ENCODE measurements around the gene ROBO1.

Gene ROBO1

DNA sequence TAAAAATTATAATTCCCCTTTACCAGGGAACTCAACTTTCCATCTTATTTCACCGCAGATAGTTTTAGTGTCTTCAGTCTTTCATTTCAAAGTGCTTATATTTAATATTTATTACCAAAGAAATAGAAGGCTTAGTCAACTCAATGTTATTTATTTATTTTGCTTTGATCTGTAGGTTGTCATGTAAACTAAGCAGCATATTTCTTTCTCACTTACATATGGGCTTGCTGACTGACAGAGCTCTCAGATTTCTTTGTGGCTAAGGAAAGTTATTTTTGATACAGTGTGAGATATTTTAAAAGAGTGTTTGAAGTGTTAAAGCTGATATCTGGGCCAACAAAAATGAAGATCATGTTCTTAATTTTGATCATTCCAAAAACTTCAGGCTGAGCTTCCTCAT lies 331.4 kb downstream of the ROBO1 start:
- no peak for DNase-seq

DNA sequence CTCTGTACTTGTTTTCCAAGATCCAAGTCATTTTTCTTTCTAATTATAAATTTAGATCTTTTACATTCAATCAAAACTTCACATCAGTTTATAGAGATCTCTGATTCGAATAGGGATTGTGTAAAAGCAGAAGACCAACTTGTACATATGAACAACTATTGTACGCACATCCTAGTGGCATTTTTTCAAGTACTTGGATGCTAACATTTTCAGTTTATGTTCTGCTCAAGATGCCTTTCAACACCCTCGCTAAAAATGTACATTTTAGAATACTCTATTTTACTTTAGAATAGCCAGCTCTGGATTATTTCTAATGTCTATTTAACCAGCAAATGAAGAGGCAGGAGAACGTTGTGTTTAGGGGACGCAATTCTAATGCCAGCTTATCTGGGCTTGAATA lies 340.7 kb downstream of the ROBO1 start:
- no peak for DNase-seq

DNA sequence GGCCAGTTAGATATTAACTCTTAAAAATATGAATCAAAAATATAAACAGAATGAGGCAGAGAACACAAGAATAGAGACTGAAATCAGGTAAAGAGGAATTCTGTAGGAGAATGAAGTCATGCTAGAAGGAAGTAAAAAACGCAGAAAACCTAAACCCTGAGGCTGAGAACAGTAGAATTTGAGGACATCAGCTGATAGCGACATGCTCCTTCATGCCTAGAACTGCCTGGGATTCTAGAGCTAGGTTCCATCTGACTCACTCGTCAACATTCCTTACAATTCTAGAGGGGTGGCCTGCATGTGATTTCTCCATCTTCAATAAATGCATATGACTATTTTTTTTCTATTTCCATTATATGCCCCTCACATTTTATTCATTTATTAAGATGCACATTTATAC lies 343.0 kb downstream of the ROBO1 start:
- no peak for DNase-seq

DNA sequence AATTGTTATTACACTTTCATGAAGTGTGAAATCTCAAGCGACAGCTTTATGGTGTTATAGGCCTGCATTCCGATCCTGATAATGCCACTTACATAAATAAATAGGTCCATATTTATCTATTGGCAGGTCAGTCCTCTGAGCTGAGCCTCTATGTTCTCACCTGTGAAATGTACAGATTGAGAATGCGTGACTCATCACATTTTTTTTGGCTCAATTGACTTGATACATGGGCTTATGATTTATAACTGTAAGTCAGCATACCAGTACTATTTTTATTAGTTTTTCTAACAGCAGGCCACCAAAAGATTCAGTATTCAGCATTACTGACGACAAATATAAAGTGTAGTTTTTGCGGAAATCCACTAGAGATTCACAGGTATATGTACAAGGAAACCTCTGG lies 344.4 kb downstream of the ROBO1 start:
- no peak for DNase-seq

DNA sequence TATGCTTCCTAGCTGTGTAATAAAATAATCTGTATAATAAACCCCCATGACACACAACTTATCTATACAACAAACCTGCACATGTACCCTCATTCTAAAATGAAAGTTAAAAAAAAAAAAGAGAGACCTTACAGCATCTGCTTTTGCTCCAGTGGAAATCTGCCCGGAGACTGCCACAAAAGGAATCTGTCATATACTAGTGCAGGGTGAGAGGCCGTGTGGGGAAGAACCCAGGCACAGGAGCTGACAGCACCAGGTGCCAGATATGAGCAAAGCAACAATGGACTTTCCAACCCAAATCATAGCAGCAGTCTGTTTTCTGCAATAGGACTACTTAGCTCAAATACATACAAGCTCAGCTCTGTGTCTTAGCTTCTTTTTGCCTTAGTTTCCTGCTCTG lies 346.5 kb downstream of the ROBO1 start:
- no peak for DNase-seq

DNA sequence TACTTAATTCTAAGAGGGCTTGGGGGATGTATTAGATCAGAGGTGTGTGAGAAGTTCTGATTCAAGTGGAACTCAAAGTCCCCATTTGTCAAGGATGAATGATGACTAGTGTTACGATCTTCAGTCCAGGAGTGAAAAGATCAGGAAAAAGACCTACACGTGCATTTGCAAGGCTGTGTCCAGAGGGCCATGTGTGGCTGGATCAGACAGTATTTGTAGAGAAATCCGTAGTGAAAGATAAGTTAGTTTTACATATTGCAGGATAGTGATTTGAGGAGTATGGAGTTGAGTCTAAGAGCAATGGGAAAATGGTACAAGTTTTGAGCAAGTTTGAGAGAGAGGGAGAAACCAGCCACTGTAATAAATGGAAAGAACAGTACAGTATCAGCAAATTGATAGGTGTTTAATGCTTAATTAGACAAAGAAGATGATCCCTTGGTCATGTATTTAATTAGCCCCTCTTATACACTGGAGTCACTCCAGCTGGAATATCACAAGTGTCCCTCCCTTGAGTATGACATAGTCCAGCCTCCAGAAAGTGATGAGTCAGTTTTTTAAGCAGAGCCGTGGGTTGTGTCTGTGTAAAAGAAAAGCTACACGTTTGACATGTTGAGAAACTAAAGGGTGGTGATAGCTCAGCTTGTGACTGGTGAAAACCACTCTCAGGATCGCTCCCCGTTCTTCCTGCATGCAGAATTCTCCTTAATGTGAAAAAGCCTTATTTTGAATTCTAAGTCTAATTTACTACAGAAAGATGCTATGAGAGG lies 348.8 kb downstream of the ROBO1 start:
- DNase-seq: no peak

DNA sequence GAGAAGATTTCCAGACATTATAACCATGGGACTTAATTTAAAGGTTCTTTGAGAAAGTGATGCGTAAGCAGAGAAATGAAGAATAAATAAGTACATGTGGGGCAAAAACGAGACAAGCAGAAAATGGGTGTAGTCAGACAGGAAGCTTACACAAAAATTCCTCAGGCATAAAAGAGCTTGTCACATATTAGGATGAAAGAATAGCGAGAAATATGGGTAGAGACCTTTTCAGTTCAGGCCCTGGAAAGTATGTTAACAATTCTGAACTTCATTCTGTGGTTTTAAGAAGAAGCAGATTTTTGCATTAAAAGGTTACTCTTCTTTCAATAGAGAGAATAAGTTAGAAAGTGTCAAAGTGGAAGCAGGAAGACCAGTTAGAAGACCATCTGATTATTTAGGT lies 352.4 kb downstream of the ROBO1 start:
- no peak for DNase-seq

DNA sequence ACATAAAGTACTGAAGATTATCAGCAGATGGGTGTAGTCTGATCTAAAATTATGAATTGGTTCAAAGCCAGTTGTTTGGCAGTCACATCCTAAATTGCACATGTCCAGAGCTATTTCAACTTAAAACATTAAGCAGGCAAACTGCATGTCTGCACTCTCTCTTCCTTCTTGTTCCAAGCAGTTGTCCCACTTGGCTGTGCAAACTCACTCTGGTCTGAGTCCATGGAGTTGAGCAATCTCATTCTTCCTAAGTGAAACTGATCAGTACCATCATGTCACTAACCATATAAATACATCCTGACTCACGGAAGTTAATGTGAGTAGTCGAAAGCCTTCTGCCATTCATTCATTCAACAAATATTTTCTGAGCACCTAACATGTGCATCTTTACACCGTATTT lies 353.0 kb downstream of the ROBO1 start:
- DNase-seq: no peak

DNA sequence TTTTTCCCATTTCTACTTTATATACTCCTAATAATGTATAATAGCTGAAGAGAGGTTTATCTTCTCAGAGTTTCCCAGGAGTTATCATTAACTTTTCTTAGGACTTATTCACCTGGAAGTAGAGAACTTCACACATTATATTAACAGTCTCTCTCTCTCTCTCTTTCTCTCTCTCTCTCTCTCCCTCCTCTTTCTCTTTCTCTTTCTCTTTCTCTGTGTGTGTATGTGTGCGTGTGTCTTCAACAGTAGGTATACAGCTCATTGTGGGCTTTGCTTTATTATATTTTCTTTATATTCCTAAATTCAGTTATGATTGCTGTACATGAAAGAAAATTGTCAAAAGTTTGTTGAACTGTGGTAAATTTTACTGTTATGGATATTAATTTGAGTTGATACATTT lies 353.8 kb downstream of the ROBO1 start:
- DNase-seq: no peak

DNA sequence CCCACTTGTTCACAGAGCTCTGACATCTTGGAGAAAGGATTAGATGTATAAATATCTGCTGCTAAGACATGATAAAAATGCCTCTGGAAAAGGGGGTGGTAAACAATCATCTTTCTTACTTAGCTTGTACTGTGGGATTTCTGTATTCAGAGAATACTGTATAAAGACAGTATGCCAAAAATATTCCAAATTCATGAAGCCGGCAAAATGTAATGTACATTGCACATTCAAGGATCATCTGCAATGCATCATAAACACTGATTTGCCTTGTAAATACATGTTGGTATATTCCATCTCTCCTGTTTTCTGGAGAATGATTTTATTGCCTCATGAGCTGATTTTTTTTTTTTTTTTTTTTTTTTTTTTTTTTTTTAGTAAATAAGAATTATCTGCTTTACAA lies 355.3 kb downstream of the ROBO1 start:
- DNase-seq: no peak

DNA sequence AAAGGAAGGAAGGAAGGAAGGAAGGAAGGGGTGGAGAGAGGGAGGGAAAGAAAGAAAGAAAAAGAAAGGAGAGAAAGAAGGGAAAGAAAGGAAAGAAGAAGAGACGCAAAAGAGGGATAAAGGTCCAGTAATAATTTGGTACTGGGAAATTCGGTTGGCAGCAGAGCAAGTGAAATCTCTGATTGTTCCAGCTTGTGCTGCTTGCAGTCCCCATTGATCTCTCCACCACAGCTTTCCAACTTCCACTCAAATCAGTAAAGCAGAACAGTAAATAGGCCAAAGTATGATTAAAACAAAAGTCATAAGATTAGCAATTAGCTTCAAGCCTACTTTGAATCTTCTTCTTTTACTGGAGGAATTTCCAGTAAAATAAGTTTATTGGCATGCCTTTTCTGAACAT lies 357.2 kb downstream of the ROBO1 start:
- no peak for DNase-seq

DNA sequence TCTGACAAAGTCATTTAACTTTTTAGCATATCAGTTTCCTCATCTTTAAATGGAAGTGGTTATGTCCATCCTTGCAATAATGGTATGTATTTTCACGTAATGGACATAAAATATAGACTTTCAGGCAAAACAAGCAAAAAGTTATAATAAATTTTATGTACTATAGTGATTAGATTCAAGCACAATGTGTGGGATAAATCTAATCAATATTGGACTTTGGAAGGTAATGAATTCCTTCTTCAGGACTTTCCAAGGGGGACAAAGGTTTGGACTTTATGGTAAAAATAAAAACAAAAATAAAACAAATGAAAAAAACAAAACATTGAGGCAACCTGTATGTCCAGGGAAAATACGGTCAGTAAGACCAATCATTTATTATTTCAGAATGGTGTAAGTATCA lies 357.7 kb downstream of the ROBO1 start:
- no peak for DNase-seq

DNA sequence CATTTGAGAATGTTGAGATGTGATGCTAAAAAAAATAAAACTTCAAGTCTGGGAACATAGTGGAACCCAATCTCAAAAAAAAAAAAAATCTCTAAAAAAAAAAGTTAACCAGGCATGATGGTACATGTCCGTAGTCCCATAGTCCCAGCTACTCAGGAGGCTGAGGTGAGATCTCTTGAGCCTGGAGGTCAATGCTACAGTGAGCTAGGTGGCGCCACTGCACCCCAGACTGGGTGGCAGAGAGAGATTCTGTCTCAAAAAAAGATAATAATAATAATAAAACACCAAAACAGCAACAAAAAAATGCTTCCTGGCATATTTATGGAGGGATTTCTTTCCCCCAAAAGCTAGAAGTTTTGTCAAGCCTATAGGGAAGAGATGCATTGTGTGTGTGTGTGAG lies 361.6 kb downstream of the ROBO1 start:
- no peak for DNase-seq

DNA sequence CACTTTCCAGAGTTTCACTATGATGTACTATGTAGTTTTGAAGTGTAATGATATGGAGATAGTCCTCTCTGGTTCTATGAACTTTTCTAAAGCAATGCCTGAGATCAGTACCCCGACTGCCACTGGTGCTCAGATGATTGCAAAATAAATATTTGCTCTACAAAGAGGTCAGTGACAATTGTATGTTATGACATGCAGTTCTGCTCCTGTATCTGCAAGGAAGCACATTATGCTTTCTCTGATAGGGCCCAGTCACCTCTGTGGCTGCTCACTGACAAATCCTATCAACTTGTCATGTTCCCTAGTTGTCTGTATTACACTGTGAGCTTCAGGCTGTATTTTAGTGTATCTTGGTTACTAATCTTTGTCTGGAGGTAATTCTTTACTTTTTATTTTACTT lies 362.6 kb downstream of the ROBO1 start:
- DNase-seq: no peak

DNA sequence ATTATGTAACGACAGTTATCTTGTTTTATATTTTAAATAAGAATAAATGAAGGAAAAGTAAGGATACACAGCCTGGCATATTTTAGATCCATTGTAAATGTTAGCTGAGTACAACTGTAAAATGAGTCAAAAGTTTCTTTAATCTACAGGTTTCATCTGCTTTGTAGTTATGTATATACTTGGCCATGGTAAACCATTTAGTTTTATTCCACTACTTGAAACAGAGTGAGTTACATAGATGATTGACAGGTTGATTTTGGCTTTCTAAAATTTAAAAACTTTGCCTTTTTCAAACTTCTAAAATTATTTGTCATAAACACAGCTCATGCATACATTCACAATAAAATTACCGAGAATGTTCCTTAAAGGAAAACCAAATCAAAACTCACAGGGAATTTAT lies 371.2 kb downstream of the ROBO1 start:
- DNase-seq: no peak

DNA sequence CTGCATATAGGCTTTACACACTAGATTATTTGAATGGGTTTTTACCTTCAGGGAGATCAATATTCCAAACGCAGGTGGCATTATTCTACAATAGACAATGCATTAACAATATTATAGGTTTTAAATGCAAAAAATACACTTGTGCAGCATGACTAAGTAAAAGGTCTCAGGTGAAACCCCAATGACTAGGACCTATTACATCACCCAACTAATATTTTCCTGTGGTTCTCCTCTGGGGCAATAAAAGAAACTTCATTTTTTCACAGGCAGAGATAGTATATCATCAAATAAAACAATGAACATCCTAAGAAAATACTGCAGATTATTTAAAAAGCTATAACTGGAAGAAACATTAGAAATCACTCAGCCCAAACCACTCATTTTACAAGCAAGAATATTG lies 375.3 kb downstream of the ROBO1 start:
- DNase-seq: no peak

DNA sequence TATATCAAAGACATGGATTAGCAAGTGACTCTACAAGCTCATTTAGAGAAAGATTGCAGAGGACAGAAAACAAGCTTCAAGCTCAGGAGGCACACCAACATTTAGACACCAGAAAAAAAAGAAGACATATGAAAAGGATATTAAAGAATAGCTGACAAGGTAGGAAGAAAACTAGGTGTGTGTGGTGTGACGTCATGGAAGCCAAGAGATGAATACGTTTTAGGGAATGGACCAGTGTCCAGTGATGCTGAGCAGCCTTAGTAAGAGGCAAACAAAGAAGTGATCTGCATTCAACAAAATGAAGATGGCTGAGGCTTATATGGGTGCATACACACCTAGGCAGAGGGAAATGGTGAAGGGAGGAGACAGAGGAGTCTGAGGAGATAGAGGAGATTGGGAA lies 377.4 kb downstream of the ROBO1 start:
- DNase-seq: no peak

DNA sequence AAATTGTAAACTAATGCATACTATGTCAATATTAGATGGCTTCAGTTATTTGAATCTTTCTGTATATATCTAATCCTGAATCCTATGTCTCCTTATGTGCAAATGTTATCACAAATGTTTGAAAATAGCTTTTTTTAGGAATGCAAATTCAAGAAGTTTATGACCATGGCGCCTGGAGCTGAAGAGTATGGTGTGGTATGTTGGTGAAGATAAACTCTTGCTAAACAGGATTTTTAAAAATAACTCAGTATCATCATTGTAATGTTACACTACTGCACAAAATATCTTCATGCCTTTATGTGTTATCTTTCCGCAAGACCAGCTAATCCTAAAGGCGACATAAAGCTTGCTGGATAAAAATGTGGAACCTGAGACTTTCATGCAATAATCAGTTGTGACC lies 382.6 kb downstream of the ROBO1 start:
- DNase-seq: no peak

DNA sequence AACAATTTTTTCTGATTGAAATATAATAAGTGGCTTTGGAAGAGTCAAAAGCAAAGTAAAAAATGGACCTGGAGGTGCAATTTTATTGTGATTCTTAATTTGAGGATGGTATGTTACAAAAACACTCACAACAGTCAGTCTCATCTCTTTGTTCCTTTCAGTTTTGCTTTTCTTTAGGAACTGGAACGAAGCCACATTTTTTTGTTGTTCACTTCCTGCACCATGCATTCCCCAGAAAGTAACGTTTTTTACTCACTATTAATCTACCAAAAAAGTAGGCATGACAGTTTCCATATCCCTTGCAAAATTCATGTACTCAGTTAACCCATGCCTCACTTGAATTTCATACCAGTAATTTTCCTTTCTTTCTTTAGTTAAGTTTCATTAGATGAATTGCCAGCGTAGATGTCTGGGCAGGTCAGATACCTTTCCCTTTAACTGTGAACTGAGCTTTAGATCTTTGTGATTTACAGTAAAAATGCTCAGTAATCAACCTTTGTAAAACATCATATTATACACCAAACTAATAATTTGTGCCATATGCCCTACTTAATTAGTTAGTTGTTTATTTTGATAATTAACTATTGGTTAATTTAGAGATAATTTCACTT lies 384.3 kb downstream of the ROBO1 start:
- DNase-seq: no peak

DNA sequence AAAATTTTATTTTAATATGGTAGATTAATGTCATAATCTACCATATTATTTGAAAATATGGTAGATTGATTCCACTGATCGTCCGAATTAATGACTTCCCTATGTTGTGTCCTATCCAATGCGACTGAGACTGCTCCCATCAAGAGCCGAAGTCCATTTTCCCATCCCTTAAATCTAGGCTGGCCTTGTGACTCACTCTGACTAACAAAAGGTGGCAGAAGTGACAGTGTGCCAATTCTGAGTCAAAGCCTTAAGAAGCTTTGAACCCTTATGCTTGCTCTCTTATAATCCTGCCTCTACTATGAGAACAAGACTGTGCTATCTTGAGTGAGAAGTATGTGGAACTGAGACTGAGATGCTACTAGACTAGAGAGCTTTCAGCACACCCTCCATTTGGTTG lies 387.2 kb downstream of the ROBO1 start:
- no peak for DNase-seq

DNA sequence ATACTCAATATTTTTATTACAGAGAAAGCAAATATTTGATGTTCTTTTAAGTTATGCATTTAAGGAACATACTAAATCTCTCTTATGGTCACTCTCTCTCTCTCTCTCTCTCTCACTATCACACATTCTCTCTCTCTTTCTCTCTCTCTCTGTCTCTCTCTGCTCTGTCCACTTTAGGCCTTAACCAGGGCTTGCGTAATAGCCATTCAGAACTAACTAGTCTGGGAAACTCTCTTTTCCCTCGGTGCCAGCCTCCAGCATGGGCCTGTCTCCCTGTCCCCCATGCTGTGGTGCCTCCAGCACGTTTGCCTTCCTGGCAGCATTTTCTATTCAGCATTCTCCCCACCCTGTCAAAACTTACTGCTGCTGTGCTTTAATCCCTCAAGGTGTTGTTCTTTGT lies 389.7 kb downstream of the ROBO1 start:
- no peak for DNase-seq

DNA sequence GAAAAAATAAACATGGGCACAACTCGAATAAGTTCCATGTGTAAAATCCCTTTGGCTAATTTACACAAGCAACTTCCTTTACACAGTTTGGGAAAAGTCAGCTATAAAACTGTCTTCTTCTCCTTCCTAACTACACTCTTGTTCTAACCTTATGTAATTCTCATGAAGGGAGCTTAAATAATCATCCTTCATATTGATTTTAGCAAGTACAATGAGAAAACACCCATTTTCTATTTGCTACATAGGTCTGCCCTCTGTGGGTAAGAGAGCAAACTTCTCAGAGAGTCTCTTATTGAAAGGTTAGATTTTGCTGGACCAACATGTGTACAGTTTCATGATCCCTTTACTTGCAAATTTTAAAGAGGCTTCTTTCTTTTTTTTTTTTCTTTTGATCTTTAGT lies 398.5 kb downstream of the ROBO1 start:
- DNase-seq: no peak

DNA sequence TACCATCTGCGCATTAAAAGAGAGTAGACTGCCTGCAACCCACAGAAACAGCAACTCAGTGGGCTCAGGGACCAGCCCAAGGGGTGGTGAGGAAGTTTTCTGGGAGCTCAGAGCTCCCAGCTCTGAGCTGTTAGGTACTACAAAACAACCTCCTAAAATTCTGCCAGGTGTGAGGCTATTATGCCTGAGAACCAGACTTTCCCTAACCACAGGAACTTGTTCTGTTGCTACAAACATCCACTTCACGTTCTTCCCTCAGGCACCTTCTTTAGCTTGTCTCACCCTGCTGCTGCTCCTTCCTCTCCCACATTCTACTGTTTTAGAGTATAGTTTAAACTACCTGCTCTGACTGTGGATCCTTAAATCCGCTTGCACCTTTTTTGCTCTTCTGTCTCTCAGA lies 399.4 kb downstream of the ROBO1 start:
- DNase-seq: no peak

DNA sequence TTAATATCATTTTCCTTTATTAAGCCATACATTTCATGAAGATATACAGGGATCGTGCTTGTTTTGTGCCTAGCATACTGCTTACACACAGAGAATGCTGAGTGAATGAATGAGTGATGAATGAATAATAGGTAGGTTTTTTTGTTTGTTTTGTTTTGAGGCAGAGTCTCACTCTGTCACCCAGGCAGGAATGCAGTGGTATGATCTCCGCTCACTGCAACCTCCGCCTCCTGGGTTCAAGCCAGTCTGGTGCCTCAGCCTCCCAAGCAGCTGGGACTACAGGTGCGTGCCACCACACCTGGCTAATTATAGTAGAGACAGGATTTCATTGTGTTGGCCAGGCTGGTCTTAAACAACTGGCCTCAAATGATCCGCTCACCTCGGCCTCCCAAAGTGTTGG lies 400.0 kb downstream of the ROBO1 start:
- DNase-seq: no peak

DNA sequence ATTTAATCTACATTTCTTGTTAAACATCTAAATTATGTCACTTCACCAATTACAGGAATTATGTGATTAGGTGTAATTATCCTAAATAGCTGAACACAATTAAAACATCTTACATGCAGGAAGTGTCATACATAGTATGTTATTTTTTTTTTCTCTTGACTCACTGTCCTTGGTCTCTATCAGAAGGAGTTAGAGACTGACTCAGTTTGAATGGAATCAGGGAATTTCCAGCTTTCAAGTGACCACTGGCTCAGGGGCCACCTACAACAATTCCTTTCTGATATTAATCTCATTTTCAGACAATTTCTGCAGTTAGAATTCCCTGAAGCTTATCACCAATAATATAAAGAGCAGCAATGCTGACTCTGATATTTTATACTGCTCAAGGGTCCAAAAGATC lies 400.7 kb downstream of the ROBO1 start:
- DNase-seq: no peak
